SU-DHL-6 (cell line): Measurements from ENCODE around the gene ADAMTS18.

Experiments
- H2AFZ ChIP-seq: fragments of 200-600 bp; sonication (generic); 2 replicates; pipeline ENCODE4 v1.6.1; 2014; ENCODE audit warnings: low read depth, mild to moderate bottlenecking, moderate library complexity, mixed read lengths, antibody characterized with exemption, low read length; ENCODE audit not compliant: severe bottlenecking
- H3F3A ChIP-seq: fragments of 200-600 bp; shearing (Covaris generic); 2 replicates; pipeline ENCODE4 v1.6.0; 2016; ENCODE audit warnings: antibody characterized with exemption, mild to moderate bottlenecking; ENCODE audit not compliant: insufficient read depth
- H3K27ac ChIP-seq: fragments of 200-600 bp; sonication (generic); 2 replicates; pipeline ENCODE4 v1.5.1; 2016; ENCODE audit warnings: low read depth, mild to moderate bottlenecking, low read length, moderate library complexity, mixed read lengths
- H3K27me3 ChIP-seq: fragments of 200-600 bp; sonication (generic), shearing (Covaris generic); 2 replicates; pipeline ENCODE4 v1.6.0; 2014; ENCODE audit warnings: mild to moderate bottlenecking, low read length
- H3K36me3 ChIP-seq: fragments of 200-600 bp; sonication (generic); 2 replicates; pipeline ENCODE4 v1.6.1; 2014; ENCODE audit warnings: mild to moderate bottlenecking, low read length, mixed read lengths
- H3K4me2 ChIP-seq: fragments of 300-600, 200-600 bp; shearing (Covaris generic), sonication (generic); 2 replicates; pipeline ENCODE4 v1.6.0; 2014; ENCODE audit warnings: low read length, low read depth, mild to moderate bottlenecking; ENCODE audit not compliant: poor library complexity, severe bottlenecking
- H3K4me3 ChIP-seq: fragments of 200-600 bp; sonication (generic); 2 replicates; pipeline ENCODE4 v1.5.1; 2014; ENCODE audit warnings: antibody characterized with exemption, low read length, mild to moderate bottlenecking, mixed read lengths; ENCODE audit not compliant: insufficient read depth, poor library complexity, severe bottlenecking
- H3K79me2 ChIP-seq: fragments of 200-600 bp; sonication (generic); 2 replicates; pipeline ENCODE4 v1.6.1; 2014; ENCODE audit warnings: mild to moderate bottlenecking, low read length, moderate library complexity; ENCODE audit not compliant: insufficient read depth
- H3K9ac ChIP-seq: fragments of 200-600 bp; sonication (generic); 2 replicates; pipeline ENCODE4 v1.7.0; 2014; ENCODE audit warnings: mild to moderate bottlenecking, low read length
- H3K9me2 ChIP-seq: fragments of 200-600 bp; sonication (generic); replicated peaks from 2 replicates; pipeline ENCODE4 v1.6.1; 2014; ENCODE audit warnings: low read length; ENCODE audit not compliant: insufficient read depth
- H3K9me3 ChIP-seq: fragments of 200-600 bp; sonication (generic); 2 replicates; pipeline ENCODE4 v1.6.1; 2014; ENCODE audit warnings: low read length, mixed read lengths; ENCODE audit not compliant: insufficient read depth
- H4K20me1 ChIP-seq: fragments of 200-600 bp; sonication (generic); 2 replicates; pipeline ENCODE4 v1.6.1; 2014; ENCODE audit warnings: low read depth, mild to moderate bottlenecking, antibody characterized with exemption, low read length, moderate library complexity, mixed read lengths
- CTCF ChIP-seq: fragments of 200-600 bp; sonication (generic); IDR thresholded peaks from one replicate; pipeline ENCODE4 v1.5.1; 2017; ENCODE audit warnings: antibody characterized with exemption, mild to moderate bottlenecking, low read length, moderate library complexity; ENCODE audit not compliant: insufficient read depth, poor library complexity, severe bottlenecking
- EZH2phosphoT487 ChIP-seq: fragments of 200-600 bp; sonication (generic), shearing (Covaris generic); conservative IDR thresholded peaks from 2 replicates; pipeline ENCODE4 v1.6.1; 2018; ENCODE audit warnings: mild to moderate bottlenecking, antibody characterized with exemption, low read length, moderate library complexity, mixed read lengths

Gene ADAMTS18

GRCh38 chr16:77331043-77331442 lies 103.8 kb downstream of the ADAMTS18 start:
- Histone ChIP-seq H3K27ac (no peak overlapping the region), H3F3A (no peaks in the 10 kb centered on the region), H3K4me3 (no peak overlapping the region), H3K79me2 (no peaks in the 10 kb centered on the region), H3K36me3 (no peaks in the 10 kb centered on the region), H2AFZ (no peak overlapping the region), H3K9me2 (no peaks in the 10 kb centered on the region), H3K9me3 (no peaks in the 10 kb centered on the region), H3K9ac (no peak overlapping the region), H3K27me3 (no peaks in the 10 kb centered on the region), H4K20me1 (no peaks in the 10 kb centered on the region), H3K4me2 (no peak overlapping the region)
- TF ChIP-seq CTCF: no peak
- TF ChIP-seq EZH2phosphoT487: no peak

- no peaks in the 10 kb centered on the region for H3K9me2 ChIP-seq
- no peak for TF ChIP-seq EZH2phosphoT487
- TF ChIP-seq CTCF: no peak
- no peak overlapping the region for H3K27ac ChIP-seq
- no peak overlapping the region for H3K4me2 ChIP-seq
- H3K4me3 ChIP-seq: no peak overlapping the region
- no peaks in the 10 kb centered on the region for H3K27me3 ChIP-seq
- H3K79me2 ChIP-seq: no peaks in the 10 kb centered on the region
- H4K20me1 ChIP-seq: no peaks in the 10 kb centered on the region
- H2AFZ ChIP-seq: no peak overlapping the region
- H3K9ac ChIP-seq: no peak overlapping the region
- H3K36me3 ChIP-seq: no peaks in the 10 kb centered on the region
- no peaks in the 10 kb centered on the region for H3F3A ChIP-seq
- H3K9me3 ChIP-seq: no peaks in the 10 kb centered on the region
Measured at GRCh38 chr16:77330332-77331042, 104.3 kb downstream of the ADAMTS18 start.

- H3K36me3 ChIP-seq: no peaks in the 10 kb centered on the region
- no peak overlapping the region for H3K4me3 ChIP-seq
- TF ChIP-seq CTCF (no peak), EZH2phosphoT487 (no peak)
- no peaks in the 10 kb centered on the region for H3F3A ChIP-seq
- no peak overlapping the region for H3K4me2 ChIP-seq
- no peaks in the 10 kb centered on the region for H4K20me1 ChIP-seq
- H3K9me2 ChIP-seq: no peaks in the 10 kb centered on the region
- no peaks in the 10 kb centered on the region for H3K9me3 ChIP-seq
- H3K9ac ChIP-seq: no peak overlapping the region
- no peak overlapping the region for H3K27ac ChIP-seq
- no peaks in the 10 kb centered on the region for H3K27me3 ChIP-seq
- H3K79me2 ChIP-seq: no peaks in the 10 kb centered on the region
- H2AFZ ChIP-seq: no peak overlapping the region
Measured at GRCh38 chr16:77328768-77329167, 106.1 kb downstream of the ADAMTS18 start.

- TF ChIP-seq EZH2phosphoT487 (no peak), CTCF (no peak)
- no peak overlapping the region for H3K4me2 ChIP-seq
- H3K27ac ChIP-seq: no peak overlapping the region
Measured at GRCh38 chr16:77328274-77328673, 106.6 kb downstream of the ADAMTS18 start.

More at GRCh38 chr16:77328274-77328673, 106.6 kb downstream of the ADAMTS18 start:
- H3F3A ChIP-seq: no peaks in the 10 kb centered on the region
- no peaks in the 10 kb centered on the region for H3K36me3 ChIP-seq
- H4K20me1 ChIP-seq: no peaks in the 10 kb centered on the region
- H3K9ac ChIP-seq: no peak overlapping the region
- H3K9me2 ChIP-seq: no peaks in the 10 kb centered on the region
- H3K9me3 ChIP-seq: no peaks in the 10 kb centered on the region
- no peak overlapping the region for H2AFZ ChIP-seq
- H3K27me3 ChIP-seq: no peaks in the 10 kb centered on the region
- no peaks in the 10 kb centered on the region for H3K79me2 ChIP-seq
- H3K4me3 ChIP-seq: no peak overlapping the region
